H9 (cell line): Measurements from ENCODE around the gene AEN. TPM values are rescaled to one million over a fixed set of nuclear protein-coding genes. Genes with fewer than 3 reads are reported as not detected.
A peak's percentile ranks its signal among the peaks of the same experiment; 100 is the strongest.

Source experiments
- DNase-seq: peaks from one replicate; pipeline ENCODE4 v3.0.0-alpha.2; 2017
- H2AFZ ChIP-seq: one replicate; pipeline ENCODE4 v1.6.1; 2013; ENCODE audit warnings: mild to moderate bottlenecking, low read length, control low read depth, moderate library complexity
- H2AK5ac ChIP-seq: 2 replicates; pipeline ENCODE4 v1.6.1; 2013; ENCODE audit warnings: low read length, control low read depth, mixed read lengths; ENCODE audit not compliant: insufficient read length
- H2BK120ac ChIP-seq: one replicate; pipeline ENCODE4 v1.6.1; 2013; ENCODE audit warnings: low read depth, mild to moderate bottlenecking, low read length, control low read depth, inconsistent platforms; ENCODE audit not compliant: poor library complexity, severe bottlenecking
- H2BK12ac ChIP-seq: 2 replicates; pipeline ENCODE4 v1.6.1; 2013; ENCODE audit warnings: low read length, control low read depth, mixed read lengths, low read depth; ENCODE audit not compliant: insufficient read length
- H2BK15ac ChIP-seq: 2 replicates; pipeline ENCODE4 v1.6.1; 2013; ENCODE audit warnings: low read depth, low read length, control low read depth
- H2BK20ac ChIP-seq: one replicate; pipeline ENCODE4 v1.6.1; 2013; ENCODE audit warnings: low read depth, mild to moderate bottlenecking, low read length, control low read depth, inconsistent platforms; ENCODE audit not compliant: poor library complexity, severe bottlenecking
- H2BK5ac ChIP-seq: 2 replicates; pipeline ENCODE4 v1.6.1; 2013; ENCODE audit warnings: low read length, control low read depth, mixed read lengths; ENCODE audit not compliant: insufficient read length
- H3K14ac ChIP-seq: 2 replicates; pipeline ENCODE4 v1.6.1; 2013; ENCODE audit warnings: low read length, control low read depth; ENCODE audit not compliant: insufficient read depth
- H3K18ac ChIP-seq: 2 replicates; pipeline ENCODE4 v1.6.1; 2013; ENCODE audit warnings: low read depth, mild to moderate bottlenecking, mixed read lengths, low read length, control low read depth; ENCODE audit not compliant: insufficient read length
- H3K23ac ChIP-seq: 2 replicates; pipeline ENCODE4 v1.6.1; 2013; ENCODE audit warnings: low read length, control low read depth, mixed read lengths, low read depth; ENCODE audit not compliant: insufficient read length
- H3K23me2 ChIP-seq: 2 replicates; pipeline ENCODE4 v1.6.1; 2013; ENCODE audit warnings: low read depth, mild to moderate bottlenecking, mixed read lengths, low read length, control low read depth; ENCODE audit not compliant: insufficient read length, poor library complexity, severe bottlenecking
- H3K27ac ChIP-seq: 2 replicates; pipeline ENCODE4 v1.5.1; 2013; ENCODE audit warnings: low read length, control low read depth, mixed read lengths, low read depth; ENCODE audit not compliant: insufficient read length
- H3K27me3 ChIP-seq: 2 replicates; pipeline ENCODE4 v1.6.1; 2013; ENCODE audit warnings: low read length, control low read depth, inconsistent platforms; ENCODE audit not compliant: insufficient read depth
- H3K4ac ChIP-seq: 2 replicates; pipeline ENCODE4 v1.6.1; 2013; ENCODE audit warnings: low read depth, mild to moderate bottlenecking, control low read depth, inconsistent platforms, low read length, moderate library complexity
- H3K4me1 ChIP-seq: 2 replicates; pipeline ENCODE4 v1.6.1; 2013; ENCODE audit warnings: low read length, control low read depth, inconsistent platforms; ENCODE audit not compliant: insufficient read depth
- H3K4me2 ChIP-seq: 2 replicates; pipeline ENCODE4 v1.6.1; 2013; ENCODE audit warnings: low read length, control low read depth, mixed read lengths; ENCODE audit not compliant: insufficient read length, insufficient read depth
- H3K56ac ChIP-seq: 2 replicates; pipeline ENCODE4 v1.6.1; 2013; ENCODE audit warnings: low read depth, mild to moderate bottlenecking, mixed read lengths, low read length, control low read depth; ENCODE audit not compliant: insufficient read length
- H3K79me1 ChIP-seq: 2 replicates; pipeline ENCODE4 v1.6.1; 2013; ENCODE audit warnings: low read depth, mild to moderate bottlenecking, moderate library complexity, low read length, control low read depth, inconsistent platforms; ENCODE audit not compliant: insufficient read depth, poor library complexity, severe bottlenecking
- H3K79me2 ChIP-seq: 2 replicates; pipeline ENCODE4 v1.6.1; 2013; ENCODE audit warnings: low read length, control low read depth, inconsistent platforms; ENCODE audit not compliant: insufficient read depth
- H3K9ac ChIP-seq: 2 replicates; pipeline ENCODE4 v1.6.1; 2013; ENCODE audit warnings: low read length, control low read depth, mixed read lengths; ENCODE audit not compliant: insufficient read length; ENCODE audit errors: extremely low read depth
- H3K9me3 ChIP-seq: one replicate; pipeline ENCODE4 v1.6.1; 2013; ENCODE audit warnings: low read depth, low read length, inconsistent platforms; ENCODE audit not compliant: control insufficient read depth
- H3T11ph ChIP-seq: one replicate; pipeline ENCODE4 v1.6.1; 2013; ENCODE audit warnings: mild to moderate bottlenecking, low read length, control low read depth, inconsistent platforms
- H4K20me1 ChIP-seq: one replicate; pipeline ENCODE4 v1.6.1; 2013; ENCODE audit not compliant: control insufficient read depth, insufficient read length, insufficient read depth
- H4K5ac ChIP-seq: 2 replicates; pipeline ENCODE4 v1.6.1; 2013; ENCODE audit warnings: low read depth, mild to moderate bottlenecking, mixed read lengths, low read length, control low read depth; ENCODE audit not compliant: insufficient read length
- H4K8ac ChIP-seq: replicated peaks from 2 replicates; pipeline ENCODE4 v1.6.1; 2013; ENCODE audit warnings: low read length, control low read depth, mixed read lengths, low read depth; ENCODE audit not compliant: insufficient read length
- H4K91ac ChIP-seq: 2 replicates; pipeline ENCODE4 v1.6.1; 2013; ENCODE audit warnings: low read depth, mild to moderate bottlenecking, moderate library complexity, mixed read lengths, low read length, control low read depth; ENCODE audit not compliant: insufficient read length
- H3K27ac Mint-ChIP-seq, 3 experiments: 2 replicates in 2 of 3; 3 replicates in 1 of 3; pipeline ENCODE4 v1.8.0; 2020 to 2021; ENCODE audit warnings: mixed read lengths in 3 of 3, mild to moderate bottlenecking in 1 of 3, moderate library complexity in 1 of 3
- H3K27me3 Mint-ChIP-seq: 2 replicates; pipeline ENCODE4 v1.8.0; 2021; ENCODE audit warnings: low read depth, mild to moderate bottlenecking, moderate library complexity, mixed read lengths
- H3K36me3 Mint-ChIP-seq, 3 experiments: 2 replicates in 2 of 3; 3 replicates in 1 of 3; pipeline ENCODE4 v1.8.0; 2020 to 2021; ENCODE audit warnings: low read depth in 3 of 3, mixed read lengths in 3 of 3; ENCODE audit not compliant: insufficient read depth in 1 of 3
- H3K4me1 Mint-ChIP-seq, 2 experiments: 2 replicates each; pipeline ENCODE4 v1.8.0; 2020; ENCODE audit warnings: mixed read lengths in 2 of 2
- H3K4me3 Mint-ChIP-seq, 2 experiments: 2 replicates in 1 of 2; 3 replicates in 1 of 2; pipeline ENCODE4 v1.8.0; 2020 to 2021; ENCODE audit warnings: mild to moderate bottlenecking in 2 of 2, mixed read lengths in 2 of 2, moderate library complexity in 1 of 2
- H3K9me3 Mint-ChIP-seq, 2 experiments: 2 replicates in 1 of 2; 3 replicates in 1 of 2; pipeline ENCODE4 v1.8.0; 2020; ENCODE audit warnings: mild to moderate bottlenecking in 2 of 2, mixed read lengths in 2 of 2, moderate library complexity in 1 of 2
- WGBS: extraction: QIAGEN DNeasy Blood & Tissue Kit; methylation state at CpG from one replicate; pipeline ENCODE4 v1.1.7; 2013; ENCODE audit warnings: missing lambda C conversion rate, low lambda C conversion rate, mixed read lengths; ENCODE audit not compliant: insufficient read length; ENCODE audit errors: extremely low coverage; 5-methylcytosine and 5-hydroxymethylcytosine counted together
- total RNA-seq: library from RNA; stranded (reverse); gene quantifications from 2 replicates; pipeline ENCODE4 v1.2.1, GENCODE V29; 2021
- TF ChIP-seq, protein P1 (sequence below): fragments of 200-600 bp; sonication (generic); conservative IDR thresholded peaks from 3 replicates; pipeline ENCODE4 v1.8.0; 2021; ENCODE audit warnings: antibody characterized with exemption, mild to moderate bottlenecking

Gene AEN
- total RNA-seq, 1 experiment from 2014 or later = 132 TPM

DNA sequence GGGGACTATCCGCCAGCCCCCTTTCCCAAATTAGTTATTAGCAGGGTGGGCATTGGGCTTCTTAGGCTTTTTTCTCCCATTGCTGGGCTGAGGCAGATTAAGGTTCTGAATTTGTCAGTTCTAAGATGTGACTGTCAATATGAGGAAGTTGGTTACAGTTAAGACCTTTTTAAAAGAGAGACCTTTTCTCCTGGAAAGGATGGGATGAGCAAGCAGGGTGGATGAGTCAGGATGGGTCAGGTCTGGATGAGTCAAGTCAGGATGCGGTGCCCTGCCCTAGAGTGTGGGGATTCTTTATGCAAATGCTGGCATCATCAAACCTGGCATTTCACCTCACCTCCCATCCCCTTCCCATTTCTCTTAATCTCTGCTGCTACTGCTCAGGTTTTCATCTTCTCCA, 1.9 kb downstream of the AEN start:
- no peak for DNase-seq
- peak overlapping the region; percentile 93 to 95 for H3K4me3 Mint-ChIP-seq
- H2BK120ac ChIP-seq = no peak overlapping the region
- peaks cover 2% of the 10 kb centered on the region for H3K27me3 Mint-ChIP-seq
- TF ChIP-seq, protein P1, sequence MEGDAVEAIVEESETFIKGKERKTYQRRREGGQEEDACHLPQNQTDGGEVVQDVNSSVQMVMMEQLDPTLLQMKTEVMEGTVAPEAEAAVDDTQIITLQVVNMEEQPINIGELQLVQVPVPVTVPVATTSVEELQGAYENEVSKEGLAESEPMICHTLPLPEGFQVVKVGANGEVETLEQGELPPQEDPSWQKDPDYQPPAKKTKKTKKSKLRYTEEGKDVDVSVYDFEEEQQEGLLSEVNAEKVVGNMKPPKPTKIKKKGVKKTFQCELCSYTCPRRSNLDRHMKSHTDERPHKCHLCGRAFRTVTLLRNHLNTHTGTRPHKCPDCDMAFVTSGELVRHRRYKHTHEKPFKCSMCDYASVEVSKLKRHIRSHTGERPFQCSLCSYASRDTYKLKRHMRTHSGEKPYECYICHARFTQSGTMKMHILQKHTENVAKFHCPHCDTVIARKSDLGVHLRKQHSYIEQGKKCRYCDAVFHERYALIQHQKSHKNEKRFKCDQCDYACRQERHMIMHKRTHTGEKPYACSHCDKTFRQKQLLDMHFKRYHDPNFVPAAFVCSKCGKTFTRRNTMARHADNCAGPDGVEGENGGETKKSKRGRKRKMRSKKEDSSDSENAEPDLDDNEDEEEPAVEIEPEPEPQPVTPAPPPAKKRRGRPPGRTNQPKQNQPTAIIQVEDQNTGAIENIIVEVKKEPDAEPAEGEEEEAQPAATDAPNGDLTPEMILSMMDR = no peak
- H3K4me1 Mint-ChIP-seq = peaks cover 46 to 61% of the 10 kb centered on the region in 2 experiments
- no peak overlapping the region for H2BK5ac ChIP-seq
- H3K4me2 ChIP-seq = peak overlapping the region; percentile 99
- no peak overlapping the region for H2BK12ac ChIP-seq
- H3K79me1 ChIP-seq = peaks cover 5% of the 10 kb centered on the region
- no peaks in the 10 kb centered on the region for H3K9me3 Mint-ChIP-seq
- H2BK15ac ChIP-seq = no peak overlapping the region
- peak overlapping the region; percentile 19 for H3K9ac ChIP-seq
- no peak overlapping the region for H3K14ac ChIP-seq
- no peak overlapping the region for H2BK20ac ChIP-seq
- no peak overlapping the region for H3K27ac ChIP-seq
- H4K91ac ChIP-seq = no peak overlapping the region
- H3K4ac ChIP-seq = no peak overlapping the region
- no CpG with 5 or more reads among the region's 2 CpGs for WGBS
- no peak overlapping the region for H4K5ac ChIP-seq
- H3K23me2 ChIP-seq = peaks cover 13% of the 10 kb centered on the region
- H2AFZ ChIP-seq = no peak overlapping the region
- no peak overlapping the region for H4K8ac ChIP-seq
- H3T11ph ChIP-seq = no peak overlapping the region
- H3K27ac Mint-ChIP-seq = peak overlapping the region in 1 of 3 experiments; percentile 53; a peak in 2 of 7 replicates
- H3K18ac ChIP-seq = no peak overlapping the region
- no peak overlapping the region for H3K23ac ChIP-seq
- no peaks in the 10 kb centered on the region for H3K27me3 ChIP-seq
- H3K79me2 ChIP-seq = peaks cover 59% of the 10 kb centered on the region
- peaks cover 10 to 58% (median 55%) of the 10 kb centered on the region in 3 experiments; a peak in 6 of 7 replicates for H3K36me3 Mint-ChIP-seq
- H3K4me1 ChIP-seq = peaks cover 13% of the 10 kb centered on the region; the same call in 1 of the 2 replicates
- no peaks in the 10 kb centered on the region for H3K9me3 ChIP-seq
- H2AK5ac ChIP-seq = no peak overlapping the region
- H4K20me1 ChIP-seq = peaks cover 5% of the 10 kb centered on the region
- no peak overlapping the region for H3K56ac ChIP-seq
